ENCODE measurements around the gene TSC1.

The TSC1 gene

GRCh38 chr9:132866898-132867297 lies 77.5 kb downstream of the TSC1 start:
- H3K27me3 ChIP-seq (ENCODE audit: insufficient read depth, low read length): no peaks in the 10 kb centered on the region; the same call in 1 of the 2 replicates
- H3K4me1 ChIP-seq (ENCODE audit: insufficient read depth, low read length): peaks cover 7% of the 10 kb centered on the region
- no peaks in the 10 kb centered on the region for H3K9me3 ChIP-seq (ENCODE audit: insufficient read depth, low read depth, low read length)
- H3K9ac ChIP-seq (ENCODE audit: low read depth, low read length): no peak overlapping the region
- H3K4me3 ChIP-seq (ENCODE audit: low read length): no peak overlapping the region
- H3K27ac ChIP-seq (ENCODE audit: low read length): no peak overlapping the region
- no peaks in the 10 kb centered on the region for H3K36me3 ChIP-seq (ENCODE audit: insufficient read depth, low read depth, low read length)

GRCh38 chr9:132864691-132865090 lies 79.7 kb downstream of the TSC1 start:
- Histone ChIP-seq H3K9ac (ENCODE audit: low read depth, low read length) (no peak overlapping the region), H3K36me3 (ENCODE audit: insufficient read depth, low read depth, low read length) (no peaks in the 10 kb centered on the region), H3K4me3 (ENCODE audit: low read length) (no peak overlapping the region), H3K9me3 (ENCODE audit: insufficient read depth, low read depth, low read length) (no peaks in the 10 kb centered on the region), H3K27me3 (ENCODE audit: insufficient read depth, low read length) (no peaks in the 10 kb centered on the region; the same call in 1 of the 2 replicates), H3K4me1 (ENCODE audit: insufficient read depth, low read length) (peaks cover 7% of the 10 kb centered on the region), H3K27ac (ENCODE audit: low read length) (no peak overlapping the region)

- no peak overlapping the region for H3K27ac ChIP-seq (ENCODE audit: low read length)
- peaks cover 7% of the 10 kb centered on the region for H3K4me1 ChIP-seq (ENCODE audit: insufficient read depth, low read length)
- no peaks in the 10 kb centered on the region for H3K9me3 ChIP-seq (ENCODE audit: insufficient read depth, low read depth, low read length)
- H3K9ac ChIP-seq (ENCODE audit: low read depth, low read length): no peak overlapping the region
- H3K36me3 ChIP-seq (ENCODE audit: insufficient read depth, low read depth, low read length): no peaks in the 10 kb centered on the region
- H3K4me3 ChIP-seq (ENCODE audit: low read length): no peak overlapping the region
- H3K27me3 ChIP-seq (ENCODE audit: insufficient read depth, low read length): no peaks in the 10 kb centered on the region; the same call in 1 of the 2 replicates
Measured at GRCh38 chr9:132864277-132864676, 80.1 kb downstream of the TSC1 start.

GRCh38 chr9:132863096-132863495 lies 81.3 kb downstream of the TSC1 start:
- Histone ChIP-seq H3K4me1 (ENCODE audit: insufficient read depth, low read length) (peaks cover 7% of the 10 kb centered on the region), H3K4me3 (ENCODE audit: low read length) (no peak overlapping the region), H3K27ac (ENCODE audit: low read length) (no peak overlapping the region), H3K9ac (ENCODE audit: low read depth, low read length) (no peak overlapping the region), H3K9me3 (ENCODE audit: insufficient read depth, low read depth, low read length) (no peaks in the 10 kb centered on the region), H3K27me3 (ENCODE audit: insufficient read depth, low read length) (no peaks in the 10 kb centered on the region; the same call in 1 of the 2 replicates), H3K36me3 (ENCODE audit: insufficient read depth, low read depth, low read length) (no peaks in the 10 kb centered on the region)

GRCh38 chr9:132862533-132862932 lies 81.9 kb downstream of the TSC1 start:
- Histone ChIP-seq H3K27ac (ENCODE audit: low read length) (no peak overlapping the region), H3K4me3 (ENCODE audit: low read length) (no peak overlapping the region), H3K9ac (ENCODE audit: low read depth, low read length) (no peak overlapping the region), H3K9me3 (ENCODE audit: insufficient read depth, low read depth, low read length) (no peaks in the 10 kb centered on the region), H3K4me1 (ENCODE audit: insufficient read depth, low read length) (peaks cover 8% of the 10 kb centered on the region), H3K27me3 (ENCODE audit: insufficient read depth, low read length) (no peaks in the 10 kb centered on the region), H3K36me3 (ENCODE audit: insufficient read depth, low read depth, low read length) (no peaks in the 10 kb centered on the region)

GRCh38 chr9:132861666-132862065 lies 82.8 kb downstream of the TSC1 start:
- no peaks in the 10 kb centered on the region for H3K36me3 ChIP-seq (ENCODE audit: insufficient read depth, low read depth, low read length)
- H3K27ac ChIP-seq (ENCODE audit: low read length): no peak overlapping the region
- no peaks in the 10 kb centered on the region for H3K27me3 ChIP-seq (ENCODE audit: insufficient read depth, low read length)
- H3K4me3 ChIP-seq (ENCODE audit: low read length): no peak overlapping the region
- peaks cover 11% of the 10 kb centered on the region for H3K4me1 ChIP-seq (ENCODE audit: insufficient read depth, low read length)
- H3K9ac ChIP-seq (ENCODE audit: low read depth, low read length): no peak overlapping the region
- no peaks in the 10 kb centered on the region for H3K9me3 ChIP-seq (ENCODE audit: insufficient read depth, low read depth, low read length)

GRCh38 chr9:132858751-132859150 lies 85.7 kb downstream of the TSC1 start:
- H3K27me3 ChIP-seq (ENCODE audit: insufficient read depth, low read length): no peaks in the 10 kb centered on the region
- no peaks in the 10 kb centered on the region for H3K36me3 ChIP-seq (ENCODE audit: insufficient read depth, low read depth, low read length)

GRCh38 chr9:132857616-132858342 lies 86.6 kb downstream of the TSC1 start:
- Histone ChIP-seq H3K27ac (ENCODE audit: low read length) (no peak overlapping the region), H3K4me3 (ENCODE audit: low read length) (no peak overlapping the region), H3K27me3 (ENCODE audit: insufficient read depth, low read length) (no peaks in the 10 kb centered on the region), H3K4me1 (ENCODE audit: insufficient read depth, low read length) (peaks cover 8% of the 10 kb centered on the region; the same call in 1 of the 2 replicates), H3K9me3 (ENCODE audit: insufficient read depth, low read depth, low read length) (no peaks in the 10 kb centered on the region), H3K9ac (ENCODE audit: low read depth, low read length) (no peak overlapping the region), H3K36me3 (ENCODE audit: insufficient read depth, low read depth, low read length) (no peaks in the 10 kb centered on the region)

More at GRCh38 chr9:132858751-132859150, 85.7 kb downstream of the TSC1 start:
- Histone ChIP-seq H3K27ac (ENCODE audit: low read length) (no peak overlapping the region), H3K4me1 (ENCODE audit: insufficient read depth, low read length) (peaks cover 8% of the 10 kb centered on the region; the same call in 1 of the 2 replicates), H3K9ac (ENCODE audit: low read depth, low read length) (no peak overlapping the region), H3K4me3 (ENCODE audit: low read length) (no peak overlapping the region), H3K9me3 (ENCODE audit: insufficient read depth, low read depth, low read length) (no peaks in the 10 kb centered on the region)

- no peaks in the 10 kb centered on the region for H3K27me3 ChIP-seq (ENCODE audit: insufficient read depth, low read length)
- no peak overlapping the region for H3K9ac ChIP-seq (ENCODE audit: low read depth, low read length)
- H3K36me3 ChIP-seq (ENCODE audit: insufficient read depth, low read depth, low read length): no peaks in the 10 kb centered on the region
- H3K27ac ChIP-seq (ENCODE audit: low read length): no peak overlapping the region
- H3K4me1 ChIP-seq (ENCODE audit: insufficient read depth, low read length): peaks cover 8% of the 10 kb centered on the region; the same call in 1 of the 2 replicates
- H3K4me3 ChIP-seq (ENCODE audit: low read length): no peak overlapping the region
- no peaks in the 10 kb centered on the region for H3K9me3 ChIP-seq (ENCODE audit: insufficient read depth, low read depth, low read length)
Measured at GRCh38 chr9:132857031-132857430, 87.4 kb downstream of the TSC1 start.

- Histone ChIP-seq H3K4me3 (ENCODE audit: low read length) (no peak overlapping the region), H3K36me3 (ENCODE audit: insufficient read depth, low read depth, low read length) (no peaks in the 10 kb centered on the region), H3K27ac (ENCODE audit: low read length) (no peak overlapping the region), H3K9me3 (ENCODE audit: insufficient read depth, low read depth, low read length) (no peaks in the 10 kb centered on the region), H3K4me1 (ENCODE audit: insufficient read depth, low read length) (peaks cover 8% of the 10 kb centered on the region; the same call in 1 of the 2 replicates), H3K27me3 (ENCODE audit: insufficient read depth, low read length) (no peaks in the 10 kb centered on the region), H3K9ac (ENCODE audit: low read depth, low read length) (no peak overlapping the region)
Measured at GRCh38 chr9:132855904-132856303, 88.5 kb downstream of the TSC1 start.

GRCh38 chr9:132854832-132855231 lies 89.6 kb downstream of the TSC1 start:
- Histone ChIP-seq H3K9me3 (ENCODE audit: insufficient read depth, low read depth, low read length) (no peaks in the 10 kb centered on the region), H3K4me3 (ENCODE audit: low read length) (no peak overlapping the region), H3K9ac (ENCODE audit: low read depth, low read length) (no peak overlapping the region), H3K36me3 (ENCODE audit: insufficient read depth, low read depth, low read length) (no peaks in the 10 kb centered on the region), H3K27me3 (ENCODE audit: insufficient read depth, low read length) (no peaks in the 10 kb centered on the region), H3K4me1 (ENCODE audit: insufficient read depth, low read length) (peaks cover 8% of the 10 kb centered on the region; the same call in 1 of the 2 replicates), H3K27ac (ENCODE audit: low read length) (no peak overlapping the region)

GRCh38 chr9:132853482-132853881 lies 90.9 kb downstream of the TSC1 start:
- peaks cover 8% of the 10 kb centered on the region; the same call in 1 of the 2 replicates for H3K4me1 ChIP-seq (ENCODE audit: insufficient read depth, low read length)
- no peak overlapping the region for H3K27ac ChIP-seq (ENCODE audit: low read length)
- H3K9me3 ChIP-seq (ENCODE audit: insufficient read depth, low read depth, low read length): no peaks in the 10 kb centered on the region
- no peak overlapping the region for H3K9ac ChIP-seq (ENCODE audit: low read depth, low read length)
- H3K27me3 ChIP-seq (ENCODE audit: insufficient read depth, low read length): no peaks in the 10 kb centered on the region
- H3K36me3 ChIP-seq (ENCODE audit: insufficient read depth, low read depth, low read length): no peaks in the 10 kb centered on the region
- no peak overlapping the region for H3K4me3 ChIP-seq (ENCODE audit: low read length)
